Posterior vena cava (tissue), 2 donors: ENCODE measurements around the gene TBP. TPM values are rescaled to one million over a fixed set of nuclear protein-coding genes. Genes with fewer than 3 reads are reported as not detected.
"Not testable (repeated sequence)": the region's sequence is repeated elsewhere in the genome, so short reads cannot be mapped to it uniquely, and the experiment has no call there.

Experiments
- DNase-seq: peaks from one replicate; pipeline ENCODE4 v3.0.0-alpha.2; 2020; ENCODE audit warnings: low spot score
- intact Hi-C, 2 donors: fragments of 100-400 bp; cut with DNase I; formaldehyde crosslinking; loops; one replicate each; pipeline versions ENCODE4 v1.14.1 to v1.14.2; 2022 to 2023
- total RNA-seq, 2 donors: library from RNA; stranded (reverse); fragmentation: NEBNext Ultra II Directional; extraction: Animal tissue kit (Norgen Biotek cat#: 25700); gene quantifications; one replicate each; pipeline ENCODE4 v1.2.1, GENCODE V29; 2021
- donor health status: DM: yes; HTN: yes; CAD: no.
- donor health status: DM: yes; HTN: yes; CAD: no.

TBP gene
- total RNA-seq, 2 donors from 2014 or later, result 9.7 to 13.1 TPM

GRCh38 chr6:170584954-170585498, 30.9 kb downstream of the TBP start:
- DNase-seq, result no peak
- intact Hi-C loops, result no loop called here

- intact Hi-C loops, result no loop called here
- no peak for DNase-seq
Measured at GRCh38 chr6:170590725-170591124, 36.6 kb downstream of the TBP start.

- no peak for DNase-seq
- intact Hi-C loops, result no loop called here
Measured at GRCh38 chr6:170596426-170596825, 42.3 kb downstream of the TBP start.

- no peak for DNase-seq
- intact Hi-C loops, result no loop called here
Measured at GRCh38 chr6:170597278-170597677, 43.1 kb downstream of the TBP start.

- intact Hi-C loops, result no loop called here
- no peak for DNase-seq
Measured at GRCh38 chr6:170605574-170606259, 51.5 kb downstream of the TBP start.

- DNase-seq, intact Hi-C loops: not testable (repeated sequence)
Measured at GRCh38 chr6:170609225-170609624, 55.1 kb downstream of the TBP start.

GRCh38 chr6:170612256-170612804, 58.2 kb downstream of the TBP start:
- DNase-seq, intact Hi-C loops: not testable (repeated sequence)

- intact Hi-C loops, DNase-seq: not testable (repeated sequence)
Measured at GRCh38 chr6:170616020-170616554, 61.9 kb downstream of the TBP start.

Other genes starting within 250 kb of the TBP start
- gene FAM120B, start 247.6 kb upstream of the TBP start, total RNA-seq, result 10 to 100 TPM; 18.7 to 25.3 TPM
- gene PSMB1, start 1.1 kb upstream of the TBP start, total RNA-seq, result 100 to 1,000 TPM; 116 to 128 TPM
- 10 to 100 TPM; 33.6 to 40.7 TPM for gene PDCD2, start 30.3 kb downstream of the TBP start, total RNA-seq